Liver (tissue), 3 donors: ENCODE data around the gene CLDN5.

Experiments used
- EGR1 ChIP-seq, 2 donors: IDR thresholded peaks; 2 replicates each; pipeline ENCODE4 v1.6.1; 2016 to 2018; ENCODE audit warnings: antibody characterized with exemption in 2 of 2, low read depth in 2 of 2
- FOXA1 ChIP-seq: IDR thresholded peaks from 2 replicates; pipeline ENCODE4 v1.6.1; 2016; ENCODE audit warnings: antibody characterized with exemption
- FOXA2 ChIP-seq: IDR thresholded peaks from 2 replicates; pipeline ENCODE4 v1.6.1; 2016; ENCODE audit warnings: antibody characterized with exemption
- HNF4G ChIP-seq: IDR thresholded peaks from 2 replicates; pipeline ENCODE4 v1.6.1; 2016; ENCODE audit warnings: antibody characterized with exemption
- JUND ChIP-seq, 2 donors: IDR thresholded peaks; 2 replicates each; pipeline ENCODE4 v1.6.1; 2016; ENCODE audit warnings: antibody characterized with exemption in 2 of 2
- RAD21 ChIP-seq, 2 donors: IDR thresholded peaks; 2 replicates each; pipeline ENCODE4 v1.6.1; 2016; ENCODE audit warnings: antibody characterized with exemption in 2 of 2, mild to moderate bottlenecking in 2 of 2
- RXRA ChIP-seq, 2 donors: IDR thresholded peaks; 2 replicates each; pipeline ENCODE4 v1.6.1; 2017 to 2018; ENCODE audit warnings: antibody characterized with exemption in 2 of 2, mild to moderate bottlenecking in 1 of 2
- TAF1 ChIP-seq: conservative IDR thresholded peaks from 2 replicates; pipeline ENCODE4 v1.6.1; 2016; ENCODE audit warnings: antibody characterized with exemption, mild to moderate bottlenecking
- YY1 ChIP-seq: IDR thresholded peaks from 2 replicates; pipeline ENCODE4 v1.6.1; 2016; ENCODE audit warnings: antibody characterized with exemption, mild to moderate bottlenecking
- TF ChIP-seq, protein P1 (sequence below): fragments of 150-350 bp; IDR thresholded peaks from 2 replicates; pipeline ENCODE4 v1.5.1; 2017; ENCODE audit warnings: improper control_type of control experiment, low read depth, low read length; ENCODE audit not compliant: missing input control
- TF ChIP-seq, protein P2 (sequence below): IDR thresholded peaks from 2 replicates; pipeline ENCODE4 v1.6.1; 2016; ENCODE audit warnings: antibody characterized with exemption, mild to moderate bottlenecking
- TF ChIP-seq, protein P3 (sequence below): IDR thresholded peaks from 2 replicates; pipeline ENCODE4 v1.6.1; 2016; ENCODE audit warnings: antibody characterized with exemption
- TF ChIP-seq, protein P4 (sequence below): IDR thresholded peaks from 2 replicates; pipeline ENCODE4 v1.6.1; 2016; ENCODE audit warnings: antibody characterized with exemption
- donor health status: healthy.
- donor health status: healthy.

DNA sequence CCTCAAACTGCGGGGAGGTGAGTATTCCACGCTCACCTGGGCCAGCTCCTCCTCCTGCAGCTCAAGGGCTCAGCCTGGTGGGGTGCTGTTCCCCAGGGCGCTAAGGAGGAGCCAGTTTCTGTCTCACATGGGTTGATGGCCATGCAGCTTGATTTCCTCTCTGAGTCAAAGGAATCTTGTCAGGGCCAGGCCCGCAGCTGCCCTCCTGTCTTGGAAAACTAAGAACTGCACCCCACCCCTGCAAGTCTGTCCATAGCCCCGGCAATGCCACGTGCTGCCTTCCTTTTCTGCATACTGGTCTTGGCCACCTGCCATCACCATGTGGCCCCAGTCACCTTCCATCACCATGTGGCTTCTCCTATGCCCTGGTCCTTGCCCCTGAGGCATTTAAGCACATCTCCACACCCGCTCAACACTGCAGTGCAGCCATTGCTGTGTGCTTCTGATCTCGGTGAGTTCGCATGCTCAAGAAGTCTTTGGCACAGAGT, 35.2 kb upstream of the CLDN5 start:
- TF ChIP-seq FOXA1, result no peak
- TF ChIP-seq, protein P1, sequence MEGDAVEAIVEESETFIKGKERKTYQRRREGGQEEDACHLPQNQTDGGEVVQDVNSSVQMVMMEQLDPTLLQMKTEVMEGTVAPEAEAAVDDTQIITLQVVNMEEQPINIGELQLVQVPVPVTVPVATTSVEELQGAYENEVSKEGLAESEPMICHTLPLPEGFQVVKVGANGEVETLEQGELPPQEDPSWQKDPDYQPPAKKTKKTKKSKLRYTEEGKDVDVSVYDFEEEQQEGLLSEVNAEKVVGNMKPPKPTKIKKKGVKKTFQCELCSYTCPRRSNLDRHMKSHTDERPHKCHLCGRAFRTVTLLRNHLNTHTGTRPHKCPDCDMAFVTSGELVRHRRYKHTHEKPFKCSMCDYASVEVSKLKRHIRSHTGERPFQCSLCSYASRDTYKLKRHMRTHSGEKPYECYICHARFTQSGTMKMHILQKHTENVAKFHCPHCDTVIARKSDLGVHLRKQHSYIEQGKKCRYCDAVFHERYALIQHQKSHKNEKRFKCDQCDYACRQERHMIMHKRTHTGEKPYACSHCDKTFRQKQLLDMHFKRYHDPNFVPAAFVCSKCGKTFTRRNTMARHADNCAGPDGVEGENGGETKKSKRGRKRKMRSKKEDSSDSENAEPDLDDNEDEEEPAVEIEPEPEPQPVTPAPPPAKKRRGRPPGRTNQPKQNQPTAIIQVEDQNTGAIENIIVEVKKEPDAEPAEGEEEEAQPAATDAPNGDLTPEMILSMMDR, result no peak
- TF ChIP-seq, protein P2, sequence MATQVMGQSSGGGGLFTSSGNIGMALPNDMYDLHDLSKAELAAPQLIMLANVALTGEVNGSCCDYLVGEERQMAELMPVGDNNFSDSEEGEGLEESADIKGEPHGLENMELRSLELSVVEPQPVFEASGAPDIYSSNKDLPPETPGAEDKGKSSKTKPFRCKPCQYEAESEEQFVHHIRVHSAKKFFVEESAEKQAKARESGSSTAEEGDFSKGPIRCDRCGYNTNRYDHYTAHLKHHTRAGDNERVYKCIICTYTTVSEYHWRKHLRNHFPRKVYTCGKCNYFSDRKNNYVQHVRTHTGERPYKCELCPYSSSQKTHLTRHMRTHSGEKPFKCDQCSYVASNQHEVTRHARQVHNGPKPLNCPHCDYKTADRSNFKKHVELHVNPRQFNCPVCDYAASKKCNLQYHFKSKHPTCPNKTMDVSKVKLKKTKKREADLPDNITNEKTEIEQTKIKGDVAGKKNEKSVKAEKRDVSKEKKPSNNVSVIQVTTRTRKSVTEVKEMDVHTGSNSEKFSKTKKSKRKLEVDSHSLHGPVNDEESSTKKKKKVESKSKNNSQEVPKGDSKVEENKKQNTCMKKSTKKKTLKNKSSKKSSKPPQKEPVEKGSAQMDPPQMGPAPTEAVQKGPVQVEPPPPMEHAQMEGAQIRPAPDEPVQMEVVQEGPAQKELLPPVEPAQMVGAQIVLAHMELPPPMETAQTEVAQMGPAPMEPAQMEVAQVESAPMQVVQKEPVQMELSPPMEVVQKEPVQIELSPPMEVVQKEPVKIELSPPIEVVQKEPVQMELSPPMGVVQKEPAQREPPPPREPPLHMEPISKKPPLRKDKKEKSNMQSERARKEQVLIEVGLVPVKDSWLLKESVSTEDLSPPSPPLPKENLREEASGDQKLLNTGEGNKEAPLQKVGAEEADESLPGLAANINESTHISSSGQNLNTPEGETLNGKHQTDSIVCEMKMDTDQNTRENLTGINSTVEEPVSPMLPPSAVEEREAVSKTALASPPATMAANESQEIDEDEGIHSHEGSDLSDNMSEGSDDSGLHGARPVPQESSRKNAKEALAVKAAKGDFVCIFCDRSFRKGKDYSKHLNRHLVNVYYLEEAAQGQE, result no peak
- no peak for TF ChIP-seq TAF1
- TF ChIP-seq RAD21 (IDR thresholded peaks at IDR 0.05), result no peak
- TF ChIP-seq, protein P3, sequence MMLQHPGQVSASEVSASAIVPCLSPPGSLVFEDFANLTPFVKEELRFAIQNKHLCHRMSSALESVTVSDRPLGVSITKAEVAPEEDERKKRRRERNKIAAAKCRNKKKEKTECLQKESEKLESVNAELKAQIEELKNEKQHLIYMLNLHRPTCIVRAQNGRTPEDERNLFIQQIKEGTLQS, result no peak
- TF ChIP-seq RXRA (IDR thresholded peaks at IDR 0.05), result no peak
- TF ChIP-seq EGR1 (IDR thresholded peaks at IDR 0.05; ENCODE audit: low read depth in 2 of 2), result no peak
- TF ChIP-seq FOXA2, result no peak
- TF ChIP-seq, protein P4, sequence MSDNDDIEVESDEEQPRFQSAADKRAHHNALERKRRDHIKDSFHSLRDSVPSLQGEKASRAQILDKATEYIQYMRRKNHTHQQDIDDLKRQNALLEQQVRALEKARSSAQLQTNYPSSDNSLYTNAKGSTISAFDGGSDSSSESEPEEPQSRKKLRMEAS, result no peak
- TF ChIP-seq YY1, result no peak
- no peak for TF ChIP-seq HNF4G
- no peak for TF ChIP-seq JUND (IDR thresholded peaks at IDR 0.05)
